ENCODE data around the gene WWC2. TPM values are rescaled to one million over a fixed set of nuclear protein-coding genes. Genes with fewer than 3 reads are reported as not detected.

WWC2 gene
- total and polyA plus RNA-seq, 7 donors: 2.9 to 15.5 (median 7.8) TPM

DNA sequence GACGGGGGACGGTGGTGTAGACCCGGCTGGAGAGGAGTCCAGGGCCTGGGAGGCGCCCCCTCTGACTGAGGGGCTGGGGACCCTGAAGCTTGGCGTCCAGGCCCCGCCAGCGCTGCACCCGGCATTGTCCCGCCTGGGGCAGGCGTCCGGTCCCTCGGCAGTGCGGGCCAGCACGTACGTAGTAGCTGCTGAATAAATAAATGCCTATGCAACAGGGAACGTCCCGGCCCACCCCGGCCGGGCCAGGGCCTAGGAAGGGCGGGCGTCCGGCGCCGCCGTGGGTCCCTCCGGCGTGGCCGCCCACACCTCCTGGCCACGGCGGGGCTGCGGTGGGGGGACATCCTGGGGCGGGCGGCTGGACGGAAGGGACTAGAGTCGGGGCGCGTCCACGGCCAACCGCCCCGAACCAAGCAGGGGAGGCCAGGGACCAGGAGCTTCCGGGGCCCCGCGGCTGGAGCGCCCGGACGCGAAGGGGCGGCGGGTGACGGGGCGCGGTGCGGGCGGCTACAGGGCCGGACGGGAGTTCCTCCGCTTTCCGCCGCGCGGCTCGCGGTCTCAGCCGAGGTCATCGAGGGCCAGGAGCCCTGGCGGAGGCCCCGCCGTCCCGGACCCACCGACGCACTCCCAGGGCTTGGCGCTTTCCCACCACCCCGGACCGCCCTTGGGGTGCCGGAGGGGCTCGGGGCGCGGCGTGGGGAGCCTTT, 886 bp upstream of the WWC2 start:
- peak overlapping the region; percentile 84 for H3K27ac ChIP-seq
- intact Hi-C loops (cut with DNase I): no loop called here
- no peaks in the 10 kb centered on the region for H3K36me3 ChIP-seq (ENCODE audit: insufficient read depth in 1 of 2, low read depth in 1 of 2)
- TF ChIP-seq, protein P1, sequence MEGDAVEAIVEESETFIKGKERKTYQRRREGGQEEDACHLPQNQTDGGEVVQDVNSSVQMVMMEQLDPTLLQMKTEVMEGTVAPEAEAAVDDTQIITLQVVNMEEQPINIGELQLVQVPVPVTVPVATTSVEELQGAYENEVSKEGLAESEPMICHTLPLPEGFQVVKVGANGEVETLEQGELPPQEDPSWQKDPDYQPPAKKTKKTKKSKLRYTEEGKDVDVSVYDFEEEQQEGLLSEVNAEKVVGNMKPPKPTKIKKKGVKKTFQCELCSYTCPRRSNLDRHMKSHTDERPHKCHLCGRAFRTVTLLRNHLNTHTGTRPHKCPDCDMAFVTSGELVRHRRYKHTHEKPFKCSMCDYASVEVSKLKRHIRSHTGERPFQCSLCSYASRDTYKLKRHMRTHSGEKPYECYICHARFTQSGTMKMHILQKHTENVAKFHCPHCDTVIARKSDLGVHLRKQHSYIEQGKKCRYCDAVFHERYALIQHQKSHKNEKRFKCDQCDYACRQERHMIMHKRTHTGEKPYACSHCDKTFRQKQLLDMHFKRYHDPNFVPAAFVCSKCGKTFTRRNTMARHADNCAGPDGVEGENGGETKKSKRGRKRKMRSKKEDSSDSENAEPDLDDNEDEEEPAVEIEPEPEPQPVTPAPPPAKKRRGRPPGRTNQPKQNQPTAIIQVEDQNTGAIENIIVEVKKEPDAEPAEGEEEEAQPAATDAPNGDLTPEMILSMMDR (IDR thresholded peaks at IDR 0.05): no peak
- WGBS, 3 donors: 3 to 8% (median 6%) methylated on average over 47 to 79 of the region's 79 CpGs
- H3K4me1 ChIP-seq: peaks cover 18% of the 10 kb centered on the region
- no peaks in the 10 kb centered on the region for H3K27me3 ChIP-seq (ENCODE audit: insufficient read depth in 3 of 3, low read length in 2 of 3)
- no peaks in the 10 kb centered on the region for H3K9me3 ChIP-seq
- peak; percentile 67 to 76 for DNase-seq
- ATAC-seq: peak; percentile 68 to 79 (median 70)
- peak overlapping the region; percentile 79 for H3K4me3 ChIP-seq

GRCh38 chr4:183099537-183100297, 660 bp downstream of the WWC2 start:
- DNase-seq (peak; percentile 30 to 71), ATAC-seq (peak; percentile 2 to 11 (median 7))
- H3K9me3 ChIP-seq: no peaks in the 10 kb centered on the region
- H3K4me1 ChIP-seq: peaks cover 18% of the 10 kb centered on the region
- TF ChIP-seq, protein P1 (IDR thresholded peaks at IDR 0.05): no peak
- peak overlapping the region; percentile 84 for H3K27ac ChIP-seq
- intact Hi-C loops (cut with DNase I): loop anchor here in 1 of 2 donors (5.0 kb wide), 2 partner anchors 43 to 1827 kb away; no protein-coding TSS in a partner anchor
- H3K4me3 ChIP-seq: peak overlapping the region; percentile 79
- WGBS, 3 donors: 0 to 3% (median 0%) methylated on average over 44 to 73 of the region's 73 CpGs
- H3K36me3 ChIP-seq (ENCODE audit: insufficient read depth in 1 of 2, low read depth in 1 of 2): no peaks in the 10 kb centered on the region
- H3K27me3 ChIP-seq (ENCODE audit: insufficient read depth in 3 of 3, low read length in 2 of 3): no peaks in the 10 kb centered on the region

DNA sequence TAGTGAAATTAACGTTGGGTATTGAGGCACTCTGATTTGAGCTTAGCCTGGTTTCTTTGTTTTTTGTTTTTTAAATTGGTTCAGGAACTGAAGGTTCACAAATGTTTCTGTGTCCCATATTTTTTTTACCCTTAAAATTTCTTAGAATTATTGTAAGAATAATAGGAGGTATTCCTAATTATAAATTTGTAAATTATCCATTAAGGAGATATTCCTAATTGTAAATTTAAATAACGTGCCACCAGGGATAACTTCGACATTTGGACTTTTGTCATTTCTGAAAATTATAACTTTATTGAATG, 1.2 kb downstream of the WWC2 start:
- ATAC-seq: no peak
- DNase-seq: no peak
- Histone ChIP-seq H3K27me3 (ENCODE audit: insufficient read depth in 3 of 3, low read length in 2 of 3) (no peaks in the 10 kb centered on the region), H3K36me3 (ENCODE audit: insufficient read depth in 1 of 2, low read depth in 1 of 2) (no peaks in the 10 kb centered on the region), H3K4me3 (peak overlapping the region; percentile 79), H3K4me1 (peaks cover 18% of the 10 kb centered on the region), H3K27ac (no peak overlapping the region), H3K9me3 (no peaks in the 10 kb centered on the region)
- TF ChIP-seq, protein P1 (IDR thresholded peaks at IDR 0.05): no peak
- intact Hi-C loops (cut with DNase I): loop anchor here in 1 of 2 donors (5.0 kb wide), 2 partner anchors 42 to 1828 kb away; no protein-coding TSS in a partner anchor
- 33 to 46% (median 36%) methylated on average over 3 of the region's 3 CpGs for WGBS, 3 donors

GRCh38 chr4:183100827-183101226, 1.8 kb downstream of the WWC2 start:
- Histone ChIP-seq H3K36me3 (ENCODE audit: insufficient read depth in 1 of 2, low read depth in 1 of 2) (no peaks in the 10 kb centered on the region), H3K9me3 (no peaks in the 10 kb centered on the region), H3K27ac (no peak overlapping the region), H3K27me3 (ENCODE audit: insufficient read depth in 3 of 3, low read length in 2 of 3) (no peaks in the 10 kb centered on the region), H3K4me3 (peak overlapping the region; percentile 79), H3K4me1 (peaks cover 18% of the 10 kb centered on the region)
- TF ChIP-seq, protein P1 (IDR thresholded peaks at IDR 0.05): no peak
- ATAC-seq (no peak), DNase-seq (no peak)
- WGBS, 3 donors: 37 to 62% (median 48%) methylated on average over 6 of the region's 6 CpGs
- intact Hi-C loops (cut with DNase I): loop anchor here in 1 of 2 donors (5.0 kb wide), 2 partner anchors 41 to 1829 kb away; no protein-coding TSS in a partner anchor

Measured in psoas muscle (tissue), 8 donors.